NCI-H345 (cell line): ENCODE measurements around the gene GOLIM4.

Experiments used
- DNase-seq: peaks from one replicate; lab custom pipeline; 2025; lab: John Stamatoyannopoulos, UW

The GOLIM4 gene

DNA sequence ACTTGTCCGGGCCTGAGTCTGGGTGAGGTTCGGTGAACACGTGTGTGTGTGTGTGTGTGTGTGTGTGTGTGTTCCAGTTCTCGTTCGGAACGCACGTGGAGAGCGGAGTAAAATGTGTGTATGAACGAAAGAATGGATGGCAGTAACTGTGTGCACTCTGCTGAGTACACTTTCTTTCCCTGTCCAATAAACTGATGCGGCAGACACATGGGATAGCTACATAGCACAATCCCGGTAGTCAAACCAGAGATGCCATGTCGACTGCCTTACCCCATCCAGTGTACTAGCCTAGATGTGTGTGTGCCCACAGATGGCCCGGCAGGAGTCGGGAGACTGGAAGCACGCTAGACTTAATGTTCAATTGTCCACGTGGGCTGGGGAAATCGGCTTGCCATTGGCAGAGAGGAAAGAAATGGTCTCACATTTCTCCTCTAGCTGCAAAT, 507 bp upstream of the GOLIM4 start:
- DNase-seq, result peak; percentile 74

DNA sequence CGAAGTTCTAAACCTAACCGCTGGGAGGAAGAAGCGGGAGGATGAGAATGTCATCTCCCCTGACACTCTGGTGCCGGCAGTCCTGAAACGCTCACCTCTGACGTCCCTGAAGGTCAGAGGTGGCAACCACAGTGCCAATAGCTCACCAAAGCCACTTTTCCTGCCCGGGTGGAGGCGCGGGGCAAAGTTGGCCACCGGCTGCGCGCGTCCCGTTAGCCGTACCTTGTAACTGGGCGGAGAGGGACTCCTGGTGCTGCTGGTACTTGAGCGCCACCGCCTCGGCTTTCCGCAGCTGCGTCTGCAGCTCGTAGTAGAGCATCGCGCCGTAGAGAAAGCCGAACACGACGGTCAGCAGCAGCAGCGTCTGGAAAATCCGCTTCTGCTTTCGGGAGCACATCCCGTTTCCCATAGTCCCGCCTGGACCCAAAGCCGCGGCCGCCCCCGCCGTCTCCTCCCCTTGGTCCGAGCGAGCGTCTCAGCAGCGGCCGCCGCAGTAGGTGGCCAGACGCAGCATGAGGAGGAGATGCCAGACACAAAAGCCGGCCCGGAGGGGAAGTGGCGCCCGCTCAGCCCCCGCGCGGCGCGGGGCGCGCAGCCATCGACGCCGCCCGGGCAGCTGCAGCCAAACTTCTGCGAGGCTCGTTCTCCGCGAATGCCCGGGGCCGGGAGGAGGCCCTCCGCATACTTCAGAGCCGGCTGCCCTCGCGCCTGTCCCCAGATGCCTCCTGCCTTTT, 680 bp downstream of the GOLIM4 start:
- DNase-seq, result peak; percentile 49

DNA sequence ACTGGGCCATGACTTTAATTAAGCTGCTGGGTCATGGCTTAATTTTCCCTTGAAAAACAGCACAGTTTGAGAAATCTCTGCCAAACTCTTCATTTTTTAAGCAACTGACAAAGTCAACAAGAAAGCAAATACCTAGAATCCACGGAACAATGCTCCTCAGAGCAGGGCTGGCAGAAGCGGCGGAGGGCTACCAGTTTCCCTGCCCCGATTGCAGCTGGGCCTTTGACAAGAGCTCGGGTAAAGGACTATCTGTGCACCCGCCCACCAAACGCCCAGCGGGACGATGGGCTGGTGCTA, 1.2 kb downstream of the GOLIM4 start:
- no peak for DNase-seq

DNA sequence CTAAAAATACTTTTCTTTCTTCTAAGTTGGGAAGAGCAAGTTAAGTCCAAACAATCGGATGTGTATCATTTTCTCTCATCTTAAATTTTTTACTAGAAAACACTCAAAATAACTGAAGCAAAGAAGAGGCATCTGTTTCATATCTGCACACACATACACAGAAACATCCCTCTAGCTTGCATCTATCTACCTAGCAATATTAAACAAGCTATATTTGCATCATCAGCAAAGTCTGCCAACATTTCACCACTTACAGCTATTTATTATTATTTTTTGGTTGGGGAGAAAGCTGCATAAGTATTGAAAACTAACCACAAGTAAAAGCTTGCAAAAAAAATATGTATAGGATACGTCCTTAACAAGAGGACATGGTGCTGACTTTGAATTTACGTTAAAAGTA, 1.9 kb downstream of the GOLIM4 start:
- no peak for DNase-seq

GRCh38 chr3:168093229-168093628, 2.5 kb downstream of the GOLIM4 start:
- DNase-seq, result no peak

DNA sequence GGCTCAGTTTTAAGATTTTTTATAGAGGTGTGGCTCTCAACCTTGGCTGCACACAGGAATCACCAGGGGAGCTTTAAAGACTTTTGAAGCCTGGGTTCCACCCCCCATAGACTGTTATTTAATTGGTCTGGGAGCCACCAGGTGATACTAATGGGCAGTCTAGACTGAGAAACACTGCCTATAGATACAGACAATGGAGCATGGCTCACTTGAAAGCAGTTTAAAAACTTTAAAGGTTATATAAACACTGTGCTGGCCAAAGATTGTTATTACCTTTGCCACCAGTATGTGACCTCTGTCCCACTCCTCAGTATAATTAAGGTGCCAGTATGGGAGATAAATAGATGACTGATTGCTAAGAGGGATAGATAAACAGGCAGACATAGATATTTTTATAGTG, 3.8 kb downstream of the GOLIM4 start:
- DNase-seq, result no peak

DNA sequence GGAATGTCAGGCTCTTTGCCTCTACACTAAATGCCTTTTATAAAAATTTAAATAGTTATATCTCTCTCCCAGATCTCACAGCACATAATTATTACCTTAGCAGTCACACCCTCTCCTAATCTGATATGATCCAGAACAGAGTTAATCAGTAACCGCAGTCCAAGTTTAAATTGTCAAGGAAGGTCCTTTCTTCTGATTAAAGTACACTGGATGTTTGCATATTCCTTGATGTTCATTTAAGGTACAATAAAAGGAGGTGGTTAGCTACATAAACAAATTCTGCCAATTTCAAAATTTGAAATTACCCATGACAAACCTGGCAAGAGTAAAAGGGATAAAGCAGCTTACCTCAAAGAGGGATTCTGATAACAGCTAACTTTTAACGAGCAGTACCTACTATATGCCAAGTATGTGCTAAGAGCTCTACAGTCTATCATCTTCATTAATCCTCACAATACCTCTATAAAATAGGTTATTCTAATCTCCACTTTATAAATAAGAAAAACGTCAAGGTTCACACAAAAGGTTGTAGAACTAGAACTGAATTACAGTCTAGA, 4.3 kb downstream of the GOLIM4 start:
- DNase-seq, result no peak

GRCh38 chr3:168090306-168091085, 5.2 kb downstream of the GOLIM4 start:
- DNase-seq, result no peak

DNA sequence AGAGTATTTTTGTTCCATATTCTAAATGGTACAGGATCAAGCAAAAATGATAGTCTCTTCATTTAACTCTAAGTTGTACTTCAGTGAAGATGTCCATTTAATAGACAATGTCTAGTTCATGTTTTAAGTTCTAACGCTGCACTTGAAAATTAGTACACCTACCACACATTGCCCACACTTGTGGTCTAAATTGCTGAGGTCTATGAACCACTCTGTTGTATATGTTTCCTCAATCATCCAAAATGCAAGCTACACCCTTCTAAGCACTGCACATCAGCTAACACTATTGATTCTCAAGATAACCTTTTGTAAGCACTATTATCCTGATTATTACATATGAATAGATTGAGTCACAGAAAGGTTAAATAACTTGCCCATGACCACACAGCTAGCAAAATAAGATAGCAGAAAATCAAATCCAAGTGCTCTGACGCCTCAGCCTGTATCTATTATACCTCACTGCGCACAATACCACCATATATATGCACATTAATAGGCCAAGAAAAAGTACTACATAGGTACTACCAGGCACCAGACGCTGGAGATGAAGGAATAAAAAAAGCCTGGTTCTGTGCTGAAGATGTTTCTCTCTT, 6.4 kb downstream of the GOLIM4 start:
- no peak for DNase-seq

- no peak for DNase-seq
Observed at GRCh38 chr3:168088106-168088720, 7.5 kb downstream of the GOLIM4 start.

DNA sequence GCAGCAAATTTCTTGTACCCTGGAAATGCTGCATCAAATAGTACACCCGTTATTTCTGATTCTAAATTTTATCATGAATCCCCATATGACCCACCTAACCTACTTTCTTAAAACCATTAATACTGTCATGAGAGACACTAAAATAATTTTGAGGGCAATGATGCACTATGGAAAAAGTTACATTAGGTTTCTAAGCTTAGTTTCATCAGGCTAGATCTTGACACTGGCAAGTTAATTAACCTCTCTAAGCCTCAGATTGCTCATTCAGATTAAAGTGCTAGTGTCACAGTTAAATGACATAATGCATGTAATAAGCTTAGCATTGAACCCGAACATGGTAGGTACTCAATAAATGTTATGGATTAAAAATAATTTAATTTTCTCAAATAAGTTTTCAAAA, 8.2 kb downstream of the GOLIM4 start:
- DNase-seq, result no peak

DNA sequence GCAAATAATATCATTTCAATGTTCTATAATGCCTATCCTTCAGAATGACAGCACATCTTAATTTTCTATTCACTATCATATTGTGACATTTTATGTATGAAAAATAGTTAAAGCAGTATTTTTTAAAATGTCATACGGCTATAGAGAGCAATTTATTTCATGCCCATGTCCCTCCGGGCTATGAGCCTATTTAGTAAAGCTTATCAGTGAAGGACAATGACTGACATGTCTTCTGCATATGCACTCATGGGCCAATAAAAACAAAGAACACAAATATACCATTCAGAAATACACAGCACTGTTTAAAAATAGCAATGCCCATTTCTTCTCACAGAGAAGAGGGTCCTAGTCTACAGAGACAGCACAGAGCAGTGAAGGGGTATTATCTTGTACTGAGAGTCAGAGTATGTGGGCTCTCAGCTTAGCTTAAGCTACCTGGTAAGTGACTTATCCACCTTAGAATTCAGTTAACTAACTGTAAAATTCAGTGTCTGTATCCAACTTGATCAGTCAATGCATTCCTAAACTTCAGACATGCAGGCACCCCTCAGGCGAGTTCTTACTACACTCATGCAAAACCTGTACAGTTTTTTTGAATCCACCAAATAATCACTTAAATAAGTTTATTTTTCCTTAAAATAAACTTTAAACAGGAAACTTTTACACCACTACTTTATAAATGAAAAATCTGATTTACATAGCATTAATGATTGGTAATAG, 9.0 kb downstream of the GOLIM4 start:
- no peak for DNase-seq

- no peak for DNase-seq
Observed at GRCh38 chr3:168085491-168086119, 10.1 kb downstream of the GOLIM4 start.

- no peak for DNase-seq
Observed at GRCh38 chr3:168083906-168084305, 11.8 kb downstream of the GOLIM4 start.

DNA sequence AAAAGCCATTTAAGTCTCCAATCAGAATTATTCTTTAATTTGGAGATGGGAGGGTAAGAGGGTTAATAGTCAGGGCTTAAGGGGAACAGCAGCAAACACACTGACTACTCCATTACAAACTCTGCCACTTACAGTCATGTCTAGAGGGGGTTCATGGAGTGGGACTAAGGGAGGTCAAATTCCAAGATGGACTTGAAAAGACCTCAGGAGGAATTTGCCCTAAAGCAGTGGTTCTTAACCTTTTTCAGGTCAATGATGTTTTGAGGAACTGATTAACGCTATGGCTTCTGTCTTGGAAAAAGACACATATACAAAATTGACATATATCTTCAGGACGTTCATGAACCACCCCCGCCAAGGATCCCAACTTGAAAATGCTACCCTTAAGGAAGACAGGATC, 13.9 kb downstream of the GOLIM4 start:
- DNase-seq, result no peak

DNA sequence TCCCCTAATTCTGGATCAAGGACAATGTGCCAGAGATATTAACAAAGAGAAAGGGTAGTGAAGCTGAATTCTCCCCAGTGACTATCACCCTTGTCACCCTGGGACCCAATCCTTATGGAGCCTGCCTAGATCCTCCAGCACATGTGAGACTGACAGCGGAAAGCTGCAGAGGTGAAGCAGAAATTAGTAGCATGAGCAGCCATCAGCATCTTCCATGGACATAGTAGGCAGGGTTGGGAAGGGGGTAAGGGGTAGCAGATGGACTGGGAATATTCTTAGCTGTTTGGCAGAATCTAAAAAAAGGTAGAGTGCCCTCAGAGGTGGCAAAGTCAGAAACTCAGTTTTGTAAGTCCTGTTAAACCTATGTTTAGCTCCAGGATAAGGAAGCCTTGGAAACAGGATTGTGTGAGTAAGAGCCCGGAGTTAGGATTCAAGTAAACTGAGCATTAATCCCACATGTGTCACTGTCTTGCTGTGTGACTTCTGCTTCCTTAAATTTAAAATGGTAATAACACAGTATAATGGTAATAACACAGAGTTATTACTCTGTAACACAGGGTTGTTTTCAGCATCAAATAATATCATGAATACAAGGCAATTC, 14.5 kb downstream of the GOLIM4 start:
- no peak for DNase-seq

DNA sequence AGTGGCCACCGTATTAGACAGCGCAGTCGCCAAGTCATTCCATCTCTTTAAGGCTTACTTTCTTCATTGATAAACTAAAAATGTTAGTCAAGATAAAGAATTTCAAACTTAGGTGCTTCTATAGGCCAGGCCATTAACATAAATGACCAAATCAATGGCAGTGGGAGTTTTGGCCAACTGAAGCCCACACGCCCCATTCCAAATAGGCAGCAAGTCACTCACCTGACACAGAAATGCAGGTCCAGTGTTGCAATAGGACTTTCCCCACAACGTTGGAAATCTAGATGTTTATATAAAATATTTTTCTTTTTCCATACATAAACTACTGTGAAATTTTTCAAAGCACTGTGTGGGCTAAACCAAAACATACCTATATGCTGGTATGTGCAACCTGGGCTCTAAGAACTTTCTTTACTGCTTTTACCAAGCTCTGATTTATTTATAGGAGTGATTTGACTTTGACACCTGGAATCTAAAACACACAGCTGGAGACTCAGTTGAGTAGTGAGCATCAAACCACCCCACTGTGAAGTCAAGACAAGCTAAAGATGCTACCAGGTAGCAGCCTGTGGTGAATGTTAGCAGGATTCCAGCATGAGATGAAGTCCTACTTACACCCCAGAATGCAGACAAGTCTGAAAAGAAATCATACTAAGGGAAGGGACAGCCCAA, 15.1 kb downstream of the GOLIM4 start:
- DNase-seq, result no peak

GRCh38 chr3:168080022-168080421, 15.7 kb downstream of the GOLIM4 start:
- DNase-seq, result no peak

DNA sequence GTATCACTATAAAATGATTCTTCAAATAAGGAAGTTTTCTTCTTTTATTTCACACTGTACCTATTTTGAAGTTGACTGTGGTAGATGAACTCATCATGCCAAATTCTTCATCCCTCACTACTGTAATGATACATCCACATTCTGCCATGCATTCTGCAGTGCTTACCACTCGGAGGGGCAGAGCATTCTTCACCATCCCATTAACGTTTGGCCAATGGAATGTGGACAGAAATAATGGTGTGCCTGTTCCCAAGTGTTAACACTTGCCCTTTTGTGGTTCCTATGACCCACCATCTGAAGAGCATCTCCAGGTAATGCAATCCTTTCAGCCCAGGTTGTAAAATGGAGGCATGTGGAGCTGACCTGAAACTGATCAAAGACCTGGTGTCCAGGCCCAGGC, 18.6 kb downstream of the GOLIM4 start:
- no peak for DNase-seq

DNA sequence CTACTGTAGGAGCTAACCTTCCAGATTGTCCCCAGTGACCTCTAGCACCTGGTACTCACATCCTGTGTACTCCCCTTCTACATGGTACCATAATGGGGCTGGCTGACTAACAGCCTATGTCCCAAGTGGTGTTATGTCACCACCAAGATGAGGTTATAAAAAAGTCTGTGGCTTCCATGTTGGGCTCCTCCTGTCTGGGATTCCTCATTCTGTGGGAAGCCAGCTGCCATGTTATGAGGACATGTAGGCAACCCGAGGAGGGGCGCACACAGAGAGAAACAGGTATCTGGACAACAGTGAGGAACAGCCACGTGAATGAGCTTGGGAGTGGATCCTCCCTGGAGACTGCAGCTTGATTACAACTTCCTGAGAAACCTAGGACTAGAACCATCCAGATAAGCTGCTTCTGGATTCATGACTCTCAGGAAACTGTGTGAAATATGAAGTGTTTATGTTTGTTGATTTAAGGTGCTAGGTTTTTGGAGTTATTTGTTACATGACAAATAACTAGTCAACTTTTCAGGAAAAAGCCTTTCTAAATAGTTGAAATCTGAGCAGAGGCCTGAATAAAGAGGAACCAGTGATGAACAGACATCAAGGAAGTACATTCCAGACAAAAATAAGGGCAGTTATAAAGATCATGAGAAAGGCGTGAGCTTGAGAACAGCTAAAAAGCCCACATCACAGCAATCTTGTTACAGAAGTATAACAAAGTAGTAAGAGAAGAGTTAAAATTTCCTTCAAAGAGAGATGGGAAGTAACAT, 21.7 kb downstream of the GOLIM4 start:
- no peak for DNase-seq
